Measurements from ENCODE around the gene ABCA5. TPM values are rescaled to one million over a fixed set of nuclear protein-coding genes. Genes with fewer than 3 reads are reported as not detected.

Gene ABCA5
- total RNA-seq: 10 to 100 TPM; 12.8 to 17.5 TPM

- Mint-ChIP-seq H3K4me3 (peak within 1 kb of the TSS; percentile 93), H3K9me3 (ENCODE audit: low read depth) (no peaks in the 10 kb centered on the region), H3K27me3 (peaks cover 15% of the 10 kb centered on the region), H3K27ac (peak within 1 kb of the TSS; percentile 97), H3K4me1 (peaks cover 28% of the 10 kb centered on the region), H3K36me3 (peaks cover 8% of the 10 kb centered on the region)
- CTCF ChIA-PET: interaction anchor here (0.8 to 2.0 kb wide), 8 partner anchors 8 to 93 kb away, joined by 3 to 9 read pairs (median 3); no protein-coding TSS in a partner anchor
- peak; percentile 95 for ATAC-seq
- DNase-seq: peak; percentile 93
Measured at GRCh38 chr17:69327060-69327831, at the start of gene ABCA5. Gene ABCA5, minus strand, starts transcription at chr17:69327133. Its CDS starts 12,718 bp downstream, at chr17:69314415.

GRCh38 chr17:69375229-69375628 lies 48.3 kb upstream of the ABCA5 start:
- Mint-ChIP-seq H3K9me3 (ENCODE audit: low read depth) (no peaks in the 10 kb centered on the region), H3K27ac (peak overlapping the region; percentile 69), H3K36me3 (peaks cover 4% of the 10 kb centered on the region), H3K4me1 (peaks cover 11% of the 10 kb centered on the region), H3K4me3 (no peak overlapping the region), H3K27me3 (no peaks in the 10 kb centered on the region)
- CTCF ChIA-PET: interaction anchor here (1.2 to 2.8 kb wide), 4 partner anchors 14 to 48 kb away, joined by 3 to 9 read pairs (median 3); partner anchors contain the start of gene ABCA5
- no peak for ATAC-seq
- DNase-seq: peak; percentile 61

- Mint-ChIP-seq H3K36me3 (peaks cover 4% of the 10 kb centered on the region), H3K4me3 (no peak overlapping the region), H3K9me3 (ENCODE audit: low read depth) (no peaks in the 10 kb centered on the region), H3K4me1 (peaks cover 13% of the 10 kb centered on the region), H3K27ac (no peak overlapping the region), H3K27me3 (peaks cover 4% of the 10 kb centered on the region)
- no peak for ATAC-seq
- CTCF ChIA-PET: no interaction called here
- no peak for DNase-seq
Measured at GRCh38 chr17:69373069-69373468, 46.1 kb upstream of the ABCA5 start.

GRCh38 chr17:69367298-69367697 lies 40.4 kb upstream of the ABCA5 start:
- peaks cover 4% of the 10 kb centered on the region for H3K27me3 Mint-ChIP-seq
- H3K9me3 Mint-ChIP-seq (ENCODE audit: low read depth): no peaks in the 10 kb centered on the region
- CTCF ChIA-PET: interaction anchor here (1.9 to 2.0 kb wide), 2 partner anchors 9 to 27 kb away, joined by 4 to 5 read pairs; no protein-coding TSS in a partner anchor
- ATAC-seq (peak; percentile 65), DNase-seq (peak; percentile 47)
- H3K4me1 Mint-ChIP-seq: peaks cover 16% of the 10 kb centered on the region
- no peak overlapping the region for H3K4me3 Mint-ChIP-seq
- H3K36me3 Mint-ChIP-seq: no peaks in the 10 kb centered on the region
- peak overlapping the region; percentile 67 for H3K27ac Mint-ChIP-seq

- CTCF ChIA-PET: no interaction called here
- H3K27ac Mint-ChIP-seq: no peak overlapping the region
- H3K36me3 Mint-ChIP-seq: no peaks in the 10 kb centered on the region
- ATAC-seq (no peak), DNase-seq (no peak)
- H3K9me3 Mint-ChIP-seq (ENCODE audit: low read depth): no peaks in the 10 kb centered on the region
- H3K4me3 Mint-ChIP-seq: no peak overlapping the region
- H3K4me1 Mint-ChIP-seq: peaks cover 24% of the 10 kb centered on the region
- no peaks in the 10 kb centered on the region for H3K27me3 Mint-ChIP-seq
Measured at GRCh38 chr17:69363488-69364210, 36.7 kb upstream of the ABCA5 start.

GRCh38 chr17:69361156-69361555 lies 34.2 kb upstream of the ABCA5 start:
- CTCF ChIA-PET: interaction anchor here (1.0 to 1.8 kb wide), 5 partner anchors 9 to 161 kb away, joined by 3 to 7 read pairs (median 3); no protein-coding TSS in a partner anchor
- H3K27ac Mint-ChIP-seq: no peak overlapping the region
- ATAC-seq (no peak), DNase-seq (no peak)
- peaks cover 10% of the 10 kb centered on the region for H3K4me1 Mint-ChIP-seq
- H3K9me3 Mint-ChIP-seq (ENCODE audit: low read depth): no peaks in the 10 kb centered on the region
- H3K27me3 Mint-ChIP-seq: no peaks in the 10 kb centered on the region
- no peak overlapping the region for H3K4me3 Mint-ChIP-seq
- H3K36me3 Mint-ChIP-seq: no peaks in the 10 kb centered on the region

GRCh38 chr17:69358688-69359596 lies 32.0 kb upstream of the ABCA5 start:
- DNase-seq: peak; percentile 47
- Mint-ChIP-seq H3K4me1 (peaks cover 10% of the 10 kb centered on the region), H3K27ac (no peak overlapping the region), H3K36me3 (no peaks in the 10 kb centered on the region), H3K9me3 (ENCODE audit: low read depth) (no peaks in the 10 kb centered on the region), H3K27me3 (peaks cover 6% of the 10 kb centered on the region), H3K4me3 (no peak overlapping the region)
- peak; percentile 30 for ATAC-seq
- CTCF ChIA-PET: interaction anchor here (0.6 to 2.5 kb wide), 10 partner anchors 9 to 165 kb away, joined by 3 to 11 read pairs (median 4); partner anchors contain the start of genes ABCA5 and MAP2K6

- CTCF ChIA-PET: interaction anchor here (0.8 to 2.5 kb wide), 6 partner anchors 10 to 166 kb away, joined by 3 to 11 read pairs (median 4); partner anchors contain the start of genes ABCA5 and MAP2K6
Measured at GRCh38 chr17:69357701-69358100, 30.8 kb upstream of the ABCA5 start.

GRCh38 chr17:69356625-69357024 lies 29.7 kb upstream of the ABCA5 start:
- no peaks in the 10 kb centered on the region for H3K9me3 Mint-ChIP-seq (ENCODE audit: low read depth)
- peaks cover 20% of the 10 kb centered on the region for H3K27me3 Mint-ChIP-seq
- H3K4me1 Mint-ChIP-seq: peaks cover 10% of the 10 kb centered on the region
- H3K36me3 Mint-ChIP-seq: no peaks in the 10 kb centered on the region
- DNase-seq (no peak), ATAC-seq (no peak)
- H3K27ac Mint-ChIP-seq: no peak overlapping the region
- no peak overlapping the region for H3K4me3 Mint-ChIP-seq
- CTCF ChIA-PET: interaction anchor here (1.2 to 2.5 kb wide), 3 partner anchors 11 to 40 kb away, joined by 3 to 10 read pairs (median 5); no protein-coding TSS in a partner anchor

More at GRCh38 chr17:69357701-69358100, 30.8 kb upstream of the ABCA5 start:
- no peak for DNase-seq
- Mint-ChIP-seq H3K4me3 (no peak overlapping the region), H3K27me3 (peaks cover 9% of the 10 kb centered on the region), H3K9me3 (ENCODE audit: low read depth) (no peaks in the 10 kb centered on the region), H3K27ac (no peak overlapping the region), H3K4me1 (peaks cover 10% of the 10 kb centered on the region), H3K36me3 (no peaks in the 10 kb centered on the region)
- no peak for ATAC-seq

GRCh38 chr17:69350911-69351310 lies 24.0 kb upstream of the ABCA5 start:
- CTCF ChIA-PET: no interaction called here
- Mint-ChIP-seq H3K9me3 (ENCODE audit: low read depth) (no peaks in the 10 kb centered on the region), H3K36me3 (no peaks in the 10 kb centered on the region), H3K4me3 (no peak overlapping the region), H3K4me1 (no peaks in the 10 kb centered on the region), H3K27ac (no peak overlapping the region), H3K27me3 (peaks cover 28% of the 10 kb centered on the region)
- DNase-seq: no peak
- ATAC-seq: no peak

GRCh38 chr17:69348429-69348828 lies 21.5 kb upstream of the ABCA5 start:
- Mint-ChIP-seq H3K4me3 (no peak overlapping the region), H3K27me3 (peaks cover 24% of the 10 kb centered on the region), H3K36me3 (no peaks in the 10 kb centered on the region), H3K9me3 (ENCODE audit: low read depth) (no peaks in the 10 kb centered on the region), H3K27ac (no peak overlapping the region), H3K4me1 (no peaks in the 10 kb centered on the region)
- DNase-seq (no peak), ATAC-seq (no peak)
- CTCF ChIA-PET: no interaction called here

- CTCF ChIA-PET: no interaction called here
- no peak overlapping the region for H3K4me3 Mint-ChIP-seq
- ATAC-seq (no peak), DNase-seq (no peak)
- no peaks in the 10 kb centered on the region for H3K9me3 Mint-ChIP-seq (ENCODE audit: low read depth)
- H3K27me3 Mint-ChIP-seq: peaks cover 16% of the 10 kb centered on the region
- no peaks in the 10 kb centered on the region for H3K4me1 Mint-ChIP-seq
- no peak overlapping the region for H3K27ac Mint-ChIP-seq
- H3K36me3 Mint-ChIP-seq: no peaks in the 10 kb centered on the region
Measured at GRCh38 chr17:69346766-69347165, 19.8 kb upstream of the ABCA5 start.

GRCh38 chr17:69344939-69345338 lies 18.0 kb upstream of the ABCA5 start:
- H3K4me1 Mint-ChIP-seq: no peaks in the 10 kb centered on the region
- ATAC-seq (no peak), DNase-seq (no peak)
- CTCF ChIA-PET: no interaction called here
- H3K4me3 Mint-ChIP-seq: no peak overlapping the region
- no peaks in the 10 kb centered on the region for H3K36me3 Mint-ChIP-seq
- no peak overlapping the region for H3K27ac Mint-ChIP-seq
- no peaks in the 10 kb centered on the region for H3K9me3 Mint-ChIP-seq (ENCODE audit: low read depth)
- H3K27me3 Mint-ChIP-seq: peaks cover 9% of the 10 kb centered on the region
